HG02623 (cell line): ENCODE data around the gene UBIAD1.

Experiments
- ATAC-seq: cut with Tn5 transposase; IDR thresholded peaks from one replicate; pipeline ENCODE4 v1.9.1; 2021; ENCODE audit warnings: moderate library complexity; ENCODE audit not compliant: unreplicated experiment

UBIAD1 gene

GRCh38 chr1:11337580-11338073 is 64.6 kb downstream of the UBIAD1 start:
- ATAC-seq, result no peak
